Panc1 (cell line): Measurements from ENCODE around the gene PANX2.

ENCODE experiments used
- CTCF ChIP-seq: fragments of 450-650 bp; IDR thresholded peaks from 2 replicates; pipeline ENCODE4 v1.5.1; 2017; ENCODE audit warnings: mild to moderate bottlenecking
- POLR2AphosphoS5 ChIP-seq: IDR thresholded peaks from 2 replicates; pipeline ENCODE4 v1.6.1; 2012; ENCODE audit warnings: mild to moderate bottlenecking, low read depth, low read length, moderate library complexity
- SIN3A ChIP-seq: IDR thresholded peaks from 2 replicates; pipeline ENCODE4 v1.6.1; 2012; ENCODE audit warnings: low read depth, mild to moderate bottlenecking, low read length, moderate library complexity, borderline replicate concordance; ENCODE audit not compliant: insufficient read depth
- TCF7L2 ChIP-seq: IDR thresholded peaks from 2 replicates; pipeline ENCODE4 v1.6.1; 2011; ENCODE audit warnings: mild to moderate bottlenecking, low read depth, low read length, inconsistent platforms

- no peak for TF ChIP-seq CTCF
- no peak for TF ChIP-seq TCF7L2
- TF ChIP-seq POLR2AphosphoS5: no peak
- TF ChIP-seq SIN3A: no peak
These were observed 1.5 kb downstream of the PANX2 start for GRCh38 chr22:50171965-50172421.
